ENCODE measurements around the gene SH3PXD2B.
"Not testable (repeated sequence)": the region's sequence is repeated elsewhere in the genome, so short reads cannot be mapped to it uniquely, and the experiment has no call there.

Gene SH3PXD2B

GRCh38 chr5:172291837-172292236, 162.5 kb downstream of the SH3PXD2B start:
- DNase-seq, result not testable (repeated sequence)

GRCh38 chr5:172288465-172288864, 165.9 kb downstream of the SH3PXD2B start:
- no peak for DNase-seq

GRCh38 chr5:172287140-172287539, 167.2 kb downstream of the SH3PXD2B start:
- DNase-seq, result not testable (repeated sequence)

- no peak for DNase-seq
These were observed 168.8 kb downstream of the SH3PXD2B start for GRCh38 chr5:172285226-172286143.

GRCh38 chr5:172284611-172284980, 169.7 kb downstream of the SH3PXD2B start:
- no peak for DNase-seq

- peak; percentile 89 for DNase-seq
These were observed 170.3 kb downstream of the SH3PXD2B start for GRCh38 chr5:172283862-172284610.

- peak; percentile 78 for DNase-seq
These were observed 171.1 kb downstream of the SH3PXD2B start, which contains the start of gene UBTD2 for GRCh38 chr5:172283020-172283861. Gene UBTD2 (minus strand): TSS chr5:172283764. CDS start chr5:172283665, 99 bp downstream.

- no peak for DNase-seq
These were observed 171.9 kb downstream of the SH3PXD2B start for GRCh38 chr5:172282272-172283019.

- DNase-seq, result no peak
These were observed 173.0 kb downstream of the SH3PXD2B start for GRCh38 chr5:172281346-172281745.

GRCh38 chr5:172280929-172281328, 173.4 kb downstream of the SH3PXD2B start:
- DNase-seq, result no peak

- no peak for DNase-seq
These were observed 174.0 kb downstream of the SH3PXD2B start for GRCh38 chr5:172280317-172280716.

GRCh38 chr5:172278356-172278755, 176.0 kb downstream of the SH3PXD2B start:
- DNase-seq, result no peak

- no peak for DNase-seq
These were observed 178.1 kb downstream of the SH3PXD2B start for GRCh38 chr5:172276214-172276613.

All from inflammatory macrophage treated with lipopolysaccharide for 4 hours (primary cell).